Nephron (organoid): Measurements from ENCODE around the gene SH3RF1.
"Not testable (repeated sequence)": the region's sequence is repeated elsewhere in the genome, so short reads cannot be mapped to it uniquely, and the experiment has no call there.

ENCODE experiments used
- H3K27ac Mint-ChIP-seq, 3 experiments: 2 replicates each; pipeline ENCODE4 v1.8.0; 2020; ENCODE audit warnings: mixed read lengths in 3 of 3, mild to moderate bottlenecking in 2 of 3, moderate library complexity in 1 of 3
- H3K27me3 Mint-ChIP-seq: 2 replicates; pipeline ENCODE4 v1.8.0; 2021; ENCODE audit warnings: low read depth, mild to moderate bottlenecking, moderate library complexity, mixed read lengths
- H3K36me3 Mint-ChIP-seq: 2 replicates; pipeline ENCODE4 v1.8.0; 2020; ENCODE audit warnings: low read depth, mixed read lengths
- H3K4me1 Mint-ChIP-seq: 2 replicates; pipeline ENCODE4 v1.8.0; 2020; ENCODE audit warnings: mixed read lengths
- H3K4me3 Mint-ChIP-seq, 3 experiments: 2 replicates each; pipeline ENCODE4 v1.8.0; 2020; ENCODE audit warnings: mild to moderate bottlenecking in 3 of 3, mixed read lengths in 3 of 3, moderate library complexity in 2 of 3
- H3K9me3 Mint-ChIP-seq: 2 replicates; pipeline ENCODE4 v1.8.0; 2020; ENCODE audit warnings: mixed read lengths
- TF ChIP-seq, protein P1 (sequence below), 3 experiments: fragments of 200-600 bp; sonication (generic); IDR thresholded peaks; one replicate each; pipeline ENCODE4 v1.5.0; 2021; ENCODE audit warnings: antibody characterized with exemption in 3 of 3; ENCODE audit not compliant: unreplicated experiment in 3 of 3

SH3RF1 gene

DNA sequence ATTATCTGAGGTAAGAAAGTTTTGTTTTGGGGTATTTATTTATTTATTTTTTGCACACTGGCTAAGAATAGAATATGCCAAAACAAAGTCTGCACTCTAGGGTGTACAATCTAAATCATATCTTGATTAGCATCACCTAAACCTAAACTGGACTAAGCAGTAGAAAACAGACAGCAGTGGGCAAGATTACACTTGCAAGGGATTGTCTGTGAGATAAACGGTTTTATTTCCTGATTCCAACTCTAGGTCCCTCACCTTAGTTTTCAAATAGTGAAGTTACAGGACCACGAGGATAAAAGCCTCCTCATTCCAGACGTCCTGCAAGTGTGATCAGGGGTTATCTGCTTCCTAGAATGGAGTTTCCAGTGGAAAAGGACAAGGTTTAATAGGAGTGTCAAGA, 86.1 kb downstream of the SH3RF1 start:
- Mint-ChIP-seq H3K9me3 (no peaks in the 10 kb centered on the region), H3K36me3 (no peaks in the 10 kb centered on the region), H3K4me3 (no peak overlapping the region), H3K4me1 (peaks cover 33% of the 10 kb centered on the region), H3K27me3 (no peaks in the 10 kb centered on the region), H3K27ac (peak overlapping the region; percentile 67 to 95 (median 81))
- TF ChIP-seq, protein P1, sequence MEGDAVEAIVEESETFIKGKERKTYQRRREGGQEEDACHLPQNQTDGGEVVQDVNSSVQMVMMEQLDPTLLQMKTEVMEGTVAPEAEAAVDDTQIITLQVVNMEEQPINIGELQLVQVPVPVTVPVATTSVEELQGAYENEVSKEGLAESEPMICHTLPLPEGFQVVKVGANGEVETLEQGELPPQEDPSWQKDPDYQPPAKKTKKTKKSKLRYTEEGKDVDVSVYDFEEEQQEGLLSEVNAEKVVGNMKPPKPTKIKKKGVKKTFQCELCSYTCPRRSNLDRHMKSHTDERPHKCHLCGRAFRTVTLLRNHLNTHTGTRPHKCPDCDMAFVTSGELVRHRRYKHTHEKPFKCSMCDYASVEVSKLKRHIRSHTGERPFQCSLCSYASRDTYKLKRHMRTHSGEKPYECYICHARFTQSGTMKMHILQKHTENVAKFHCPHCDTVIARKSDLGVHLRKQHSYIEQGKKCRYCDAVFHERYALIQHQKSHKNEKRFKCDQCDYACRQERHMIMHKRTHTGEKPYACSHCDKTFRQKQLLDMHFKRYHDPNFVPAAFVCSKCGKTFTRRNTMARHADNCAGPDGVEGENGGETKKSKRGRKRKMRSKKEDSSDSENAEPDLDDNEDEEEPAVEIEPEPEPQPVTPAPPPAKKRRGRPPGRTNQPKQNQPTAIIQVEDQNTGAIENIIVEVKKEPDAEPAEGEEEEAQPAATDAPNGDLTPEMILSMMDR (IDR thresholded peaks at IDR 0.05; ENCODE audit: unreplicated experiment in 3 of 3): no peak

DNA sequence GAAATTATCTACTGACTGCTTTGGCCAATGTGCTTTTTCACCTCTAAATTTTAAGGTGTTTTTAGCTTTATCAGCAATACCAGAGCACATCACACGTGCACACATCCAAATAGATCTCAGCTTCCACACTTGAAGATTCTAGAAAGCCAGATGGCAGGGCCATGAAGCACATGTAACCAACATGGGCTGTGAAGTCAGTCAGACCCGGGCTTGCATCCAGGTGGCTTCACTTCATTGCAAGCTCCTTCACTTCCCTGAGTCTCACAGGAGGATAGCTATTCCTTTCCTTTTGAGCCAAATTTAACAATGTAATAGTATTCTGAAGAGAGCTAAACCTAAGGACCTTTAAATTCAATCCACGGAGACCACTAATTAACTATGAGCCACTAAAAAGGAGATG, 86.5 kb downstream of the SH3RF1 start:
- no peaks in the 10 kb centered on the region for H3K36me3 Mint-ChIP-seq
- TF ChIP-seq, protein P1 (IDR thresholded peaks at IDR 0.05; ENCODE audit: unreplicated experiment in 3 of 3): no peak
- no peaks in the 10 kb centered on the region for H3K9me3 Mint-ChIP-seq
- no peak overlapping the region for H3K4me3 Mint-ChIP-seq
- no peaks in the 10 kb centered on the region for H3K27me3 Mint-ChIP-seq
- peaks cover 38% of the 10 kb centered on the region for H3K4me1 Mint-ChIP-seq
- peak overlapping the region; percentile 30 to 71 (median 50) for H3K27ac Mint-ChIP-seq

DNA sequence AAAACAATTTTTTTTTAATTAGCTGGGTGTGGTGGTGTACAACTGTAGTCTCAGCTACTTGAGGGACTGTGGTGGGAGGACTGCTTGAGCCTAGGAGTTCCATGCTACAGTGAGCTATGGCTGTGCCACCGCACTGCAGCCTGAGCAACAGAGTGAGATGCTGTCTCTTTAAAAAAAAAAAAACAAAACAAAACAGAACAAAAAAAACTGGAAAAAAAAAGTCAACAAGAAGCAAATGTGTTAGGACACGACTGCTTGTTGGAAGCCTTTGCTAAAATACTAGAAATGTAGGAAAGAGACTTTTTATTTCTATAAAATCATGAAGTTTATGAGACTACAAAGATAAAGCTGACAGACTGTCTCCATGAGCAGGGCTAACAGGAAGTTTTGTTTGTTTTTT, 87.2 kb downstream of the SH3RF1 start:
- Mint-ChIP-seq H3K4me3 (no peak overlapping the region), H3K4me1 (peaks cover 42% of the 10 kb centered on the region), H3K27me3 (no peaks in the 10 kb centered on the region), H3K9me3 (no peaks in the 10 kb centered on the region), H3K27ac (peak overlapping the region in 2 of 3 experiments; percentile 50 to 71), H3K36me3 (no peaks in the 10 kb centered on the region)
- TF ChIP-seq, protein P1 (IDR thresholded peaks at IDR 0.05; ENCODE audit: unreplicated experiment in 3 of 3): no peak

DNA sequence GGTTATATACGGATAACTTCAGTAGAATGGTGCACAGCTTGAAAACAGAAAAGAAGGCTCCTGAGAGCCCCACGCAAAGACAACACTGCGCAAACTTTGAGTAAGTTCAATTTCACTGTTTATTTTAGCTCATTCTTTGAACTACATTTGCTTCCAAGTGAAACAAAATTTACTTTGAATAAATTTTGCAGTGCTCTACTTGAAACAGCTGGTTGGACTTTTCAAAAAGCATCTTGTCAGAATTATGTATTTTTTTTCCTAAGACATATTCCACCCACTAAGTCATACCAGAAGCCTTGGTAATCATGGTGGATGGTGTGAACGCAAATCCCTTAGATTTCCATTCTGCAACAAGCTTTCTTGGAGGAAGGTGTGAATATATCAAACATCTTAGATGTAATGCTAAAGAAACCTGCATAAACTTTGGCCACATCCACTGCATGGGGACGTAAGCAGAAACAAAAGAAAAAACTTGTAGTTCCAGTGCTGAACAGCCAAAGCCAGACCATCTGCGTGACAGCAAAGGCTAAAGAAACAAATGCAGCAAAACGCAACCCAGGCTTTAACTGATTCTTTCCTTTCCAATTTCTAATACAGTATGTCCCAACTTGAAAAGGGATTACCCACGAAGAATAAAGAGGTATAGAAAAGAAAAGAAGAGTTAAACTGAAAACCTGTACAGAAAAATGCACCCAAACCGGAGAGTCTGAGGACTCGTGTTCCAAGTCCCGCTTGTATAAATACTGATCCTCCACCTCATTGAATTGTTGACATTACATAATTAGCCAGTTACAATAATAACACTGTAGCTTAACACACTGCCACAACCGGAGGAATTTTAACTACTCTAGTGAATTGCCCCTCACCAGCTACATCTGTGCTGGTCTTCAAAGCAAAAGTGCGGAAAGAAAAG, 90.9 kb downstream of the SH3RF1 start:
- Mint-ChIP-seq H3K4me3 (peak overlapping the region; percentile 17 to 36 (median 21)), H3K4me1 (peaks cover 36% of the 10 kb centered on the region), H3K9me3 (no peaks in the 10 kb centered on the region), H3K27ac (peak overlapping the region; percentile 62 to 89 (median 77)), H3K36me3 (no peaks in the 10 kb centered on the region), H3K27me3 (no peaks in the 10 kb centered on the region)
- TF ChIP-seq, protein P1 (IDR thresholded peaks at IDR 0.05; ENCODE audit: unreplicated experiment in 3 of 3): no peak

DNA sequence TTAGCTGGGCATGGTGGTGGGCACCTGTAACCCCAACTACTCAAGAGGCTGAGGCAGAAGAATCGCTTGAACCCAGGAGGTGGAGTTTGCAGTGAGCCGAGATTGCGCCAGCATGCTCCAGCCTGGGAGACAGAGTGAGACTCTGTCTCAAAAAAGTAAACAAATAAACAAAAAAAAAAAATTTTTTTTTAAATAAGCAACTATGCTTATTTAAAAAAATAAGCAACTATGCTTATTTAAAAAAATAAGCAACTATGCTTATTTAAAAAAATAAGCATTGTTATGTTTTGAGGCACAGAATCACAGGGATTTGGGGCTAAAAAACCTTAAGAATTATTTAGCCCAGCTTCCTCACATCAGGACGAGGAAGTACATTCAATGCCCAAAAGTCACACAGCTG, 92.7 kb downstream of the SH3RF1 start:
- Mint-ChIP-seq H3K4me1 (peaks cover 29% of the 10 kb centered on the region), H3K27ac (peak overlapping the region in 1 of 3 experiments; percentile 51)
- not testable (repeated sequence) for H3K9me3 Mint-ChIP-seq, H3K36me3 Mint-ChIP-seq, H3K4me3 Mint-ChIP-seq, H3K27me3 Mint-ChIP-seq

DNA sequence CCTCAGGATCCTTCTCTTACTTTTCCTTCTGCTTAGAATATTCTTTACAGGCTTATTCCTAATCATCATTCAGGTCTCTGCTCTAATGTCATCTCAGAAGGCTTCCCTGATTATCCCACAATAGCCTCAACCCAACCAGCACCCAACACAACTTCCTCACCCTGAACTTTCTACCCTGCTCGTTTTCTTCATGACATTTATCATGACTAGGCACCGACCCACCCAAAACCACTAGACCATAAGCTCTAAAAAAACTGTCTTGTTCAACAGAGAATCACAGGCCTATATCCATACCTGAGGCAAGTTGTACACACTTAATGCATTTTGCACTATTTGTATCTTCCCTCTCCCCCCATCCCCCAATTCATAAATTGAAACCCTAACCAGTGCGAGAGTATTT, 95.3 kb downstream of the SH3RF1 start:
- TF ChIP-seq, protein P1 (IDR thresholded peaks at IDR 0.05; ENCODE audit: unreplicated experiment in 3 of 3): no peak
- H3K27me3 Mint-ChIP-seq: no peaks in the 10 kb centered on the region
- H3K36me3 Mint-ChIP-seq: peaks cover 3% of the 10 kb centered on the region
- no peak overlapping the region for H3K4me3 Mint-ChIP-seq
- no peaks in the 10 kb centered on the region for H3K9me3 Mint-ChIP-seq
- H3K27ac Mint-ChIP-seq: peak overlapping the region in 1 of 3 experiments; percentile 12
- H3K4me1 Mint-ChIP-seq: peaks cover 15% of the 10 kb centered on the region
